ENCODE results near the gene AMDHD1.
"Not testable (repeated sequence)": the region's sequence is repeated elsewhere in the genome, so short reads cannot be mapped to it uniquely, and the experiment has no call there.

AMDHD1 gene

DNA sequence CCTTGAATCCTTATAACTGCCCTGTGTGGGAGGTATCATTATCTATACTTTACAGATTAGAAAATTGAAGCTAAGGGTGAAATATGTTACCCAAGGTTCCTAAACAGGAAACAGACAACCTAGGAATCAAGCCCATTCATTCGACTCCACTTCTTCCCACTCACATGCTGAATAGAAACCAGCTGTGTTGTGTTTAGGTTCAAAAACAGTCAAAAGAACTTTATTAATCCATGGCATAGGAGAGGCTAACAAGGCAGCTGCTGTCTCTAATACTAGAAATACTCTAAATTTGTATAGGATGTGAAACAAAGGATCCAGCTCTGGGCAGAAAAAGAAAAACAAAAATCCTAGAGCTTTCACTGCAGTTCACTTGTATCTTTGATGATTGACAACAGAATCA is 9.9 kb downstream of the AMDHD1 start:
- H3K27ac Mint-ChIP-seq, result no peak overlapping the region

DNA sequence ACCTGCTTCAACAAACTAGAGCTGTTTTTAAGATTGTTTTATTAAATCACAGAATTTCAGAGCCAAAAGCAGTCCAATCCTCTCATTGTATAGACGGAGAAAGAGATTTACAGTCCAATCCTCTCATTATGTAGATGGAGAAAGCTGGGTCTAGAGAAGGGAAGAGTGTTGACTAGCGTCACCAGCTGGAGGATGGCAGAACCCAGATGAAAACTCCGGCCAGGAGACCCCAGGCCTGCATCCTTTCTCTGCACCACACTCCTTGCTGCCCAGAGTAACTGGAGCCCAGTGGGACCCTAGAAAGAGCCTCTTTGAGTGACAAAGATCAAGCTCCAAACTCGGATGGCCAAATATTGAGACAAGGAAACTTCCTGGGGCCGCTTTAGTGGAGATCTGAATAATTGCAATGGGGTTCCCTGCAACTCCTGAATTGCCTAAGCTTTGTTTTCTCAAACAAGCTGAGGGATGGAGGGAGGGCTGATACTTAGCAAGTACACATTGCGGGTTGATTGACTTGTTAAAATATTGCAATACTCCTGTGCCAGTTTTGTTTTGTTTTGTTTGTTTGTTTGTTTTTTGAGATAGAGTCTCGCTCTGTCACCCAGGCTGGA is 12.5 kb downstream of the AMDHD1 start:
- no peaks in the 10 kb centered on the region for H3K36me3 Mint-ChIP-seq (ENCODE audit: low read depth)
- H3K9me3 Mint-ChIP-seq, result no peaks in the 10 kb centered on the region
- H3K27me3 Mint-ChIP-seq, result peaks cover 7% of the 10 kb centered on the region
- no peak overlapping the region for H3K27ac Mint-ChIP-seq
- no peaks in the 10 kb centered on the region for H3K4me1 Mint-ChIP-seq (ENCODE audit: low read depth)
- H3K4me3 Mint-ChIP-seq, result no peak overlapping the region

More for the DNA sequence above, 9.9 kb downstream of the AMDHD1 start:
- no peaks in the 10 kb centered on the region for H3K9me3 Mint-ChIP-seq
- no peaks in the 10 kb centered on the region for H3K4me1 Mint-ChIP-seq (ENCODE audit: low read depth)
- H3K27me3 Mint-ChIP-seq, result peaks cover 16% of the 10 kb centered on the region
- no peak overlapping the region for H3K4me3 Mint-ChIP-seq
- no peaks in the 10 kb centered on the region for H3K36me3 Mint-ChIP-seq (ENCODE audit: low read depth)

DNA sequence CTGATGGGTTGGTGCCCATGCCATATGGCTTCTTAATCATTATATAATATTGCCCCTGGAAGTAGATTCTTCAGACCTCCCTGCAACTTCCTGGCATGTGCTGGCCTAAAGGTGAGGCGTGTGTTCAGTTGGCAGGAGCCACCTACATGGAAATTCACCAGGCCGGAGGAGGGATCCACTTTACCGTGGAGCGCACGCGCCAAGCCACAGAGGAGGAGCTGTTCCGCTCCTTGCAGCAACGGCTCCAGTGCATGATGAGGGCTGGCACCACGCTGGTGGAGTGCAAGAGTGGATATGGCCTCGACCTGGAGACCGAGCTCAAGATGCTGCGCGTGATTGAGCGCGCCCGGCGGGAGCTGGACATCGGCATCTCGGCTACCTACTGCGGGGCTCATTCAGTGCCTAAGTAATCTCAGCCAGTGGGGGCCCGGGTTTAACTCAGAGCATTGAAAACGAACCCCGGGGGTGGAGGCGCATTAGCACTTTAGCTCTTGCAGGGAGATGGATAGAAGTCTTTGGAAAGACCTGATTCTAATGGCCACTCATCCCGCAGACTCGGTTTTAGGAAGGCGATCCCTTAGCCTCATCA is 13.5 kb downstream of the AMDHD1 start:
- Mint-ChIP-seq H3K4me1 (ENCODE audit: low read depth) (no peaks in the 10 kb centered on the region), H3K27ac (no peak overlapping the region)

DNA sequence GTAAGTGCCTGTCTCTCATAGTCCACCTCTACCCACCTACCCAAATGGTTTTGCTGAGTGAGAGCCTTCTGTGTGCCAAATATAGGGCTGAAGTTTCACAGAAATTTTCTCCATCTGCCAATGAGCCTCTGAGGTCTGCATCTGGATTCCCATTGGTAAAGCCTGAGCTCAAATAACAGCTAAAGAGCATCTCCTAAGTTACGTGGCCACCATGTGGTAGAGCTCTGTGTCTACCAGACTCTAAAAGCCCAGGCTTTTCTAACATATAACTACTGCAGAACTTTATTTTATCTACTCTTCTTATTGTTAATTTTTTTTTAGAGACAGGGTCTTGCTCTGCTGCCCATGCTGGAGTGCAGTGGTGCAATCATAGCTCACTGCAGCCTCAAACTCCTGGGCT is 16.0 kb downstream of the AMDHD1 start:
- Mint-ChIP-seq H3K9me3 (no peaks in the 10 kb centered on the region), H3K4me3 (no peak overlapping the region), H3K27me3 (no peaks in the 10 kb centered on the region), H3K27ac (no peak overlapping the region), H3K36me3 (ENCODE audit: low read depth) (no peaks in the 10 kb centered on the region), H3K4me1 (ENCODE audit: low read depth) (no peaks in the 10 kb centered on the region)

More for the DNA sequence above, 13.5 kb downstream of the AMDHD1 start:
- Mint-ChIP-seq H3K4me3 (no peak overlapping the region), H3K9me3 (no peaks in the 10 kb centered on the region), H3K36me3 (ENCODE audit: low read depth) (no peaks in the 10 kb centered on the region), H3K27me3 (no peaks in the 10 kb centered on the region)

DNA sequence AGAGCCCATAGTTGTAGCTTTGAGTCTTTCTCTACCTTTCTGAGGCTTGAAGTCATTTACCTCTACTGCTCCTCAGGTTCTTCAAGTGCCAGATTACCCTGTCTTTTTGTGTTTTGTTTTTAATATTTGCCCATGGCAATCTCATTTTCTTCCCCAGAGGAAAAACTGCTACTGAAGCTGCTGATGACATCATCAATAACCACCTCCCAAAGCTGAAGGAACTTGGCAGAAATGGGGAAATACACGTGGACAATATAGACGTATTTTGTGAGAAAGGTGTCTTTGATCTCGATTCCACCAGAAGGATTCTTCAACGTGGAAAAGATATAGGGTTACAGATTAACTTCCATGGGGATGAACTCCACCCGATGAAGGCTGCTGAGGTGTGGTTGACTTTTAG is 17.1 kb downstream of the AMDHD1 start:
- H3K9me3 Mint-ChIP-seq, result no peaks in the 10 kb centered on the region
- H3K27ac Mint-ChIP-seq, result no peak overlapping the region
- no peak overlapping the region for H3K4me3 Mint-ChIP-seq
- no peaks in the 10 kb centered on the region for H3K4me1 Mint-ChIP-seq (ENCODE audit: low read depth)
- no peaks in the 10 kb centered on the region for H3K36me3 Mint-ChIP-seq (ENCODE audit: low read depth)
- no peaks in the 10 kb centered on the region for H3K27me3 Mint-ChIP-seq

DNA sequence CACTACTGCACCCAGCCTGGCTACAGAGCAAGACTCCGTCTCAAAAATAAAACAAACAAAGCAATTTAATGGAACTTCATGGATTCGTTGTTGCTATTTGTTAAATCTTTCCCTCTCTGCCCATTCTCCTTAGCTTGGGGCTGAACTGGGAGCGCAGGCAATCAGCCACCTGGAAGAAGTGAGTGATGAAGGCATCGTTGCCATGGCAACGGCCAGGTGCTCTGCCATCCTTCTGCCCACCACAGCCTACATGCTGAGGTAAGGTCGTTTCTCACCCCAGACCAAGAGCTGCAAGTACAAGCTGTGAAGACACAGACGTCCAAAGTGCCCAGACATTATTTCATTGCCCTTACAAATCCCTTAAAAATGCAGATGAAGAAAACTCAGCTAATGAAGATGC is 19.1 kb downstream of the AMDHD1 start:
- no peak overlapping the region for H3K4me3 Mint-ChIP-seq
- H3K27ac Mint-ChIP-seq, result no peak overlapping the region
- H3K4me1 Mint-ChIP-seq (ENCODE audit: low read depth), result no peaks in the 10 kb centered on the region
- H3K27me3 Mint-ChIP-seq, result no peaks in the 10 kb centered on the region
- peaks cover 5% of the 10 kb centered on the region for H3K36me3 Mint-ChIP-seq (ENCODE audit: low read depth)
- H3K9me3 Mint-ChIP-seq, result no peaks in the 10 kb centered on the region

DNA sequence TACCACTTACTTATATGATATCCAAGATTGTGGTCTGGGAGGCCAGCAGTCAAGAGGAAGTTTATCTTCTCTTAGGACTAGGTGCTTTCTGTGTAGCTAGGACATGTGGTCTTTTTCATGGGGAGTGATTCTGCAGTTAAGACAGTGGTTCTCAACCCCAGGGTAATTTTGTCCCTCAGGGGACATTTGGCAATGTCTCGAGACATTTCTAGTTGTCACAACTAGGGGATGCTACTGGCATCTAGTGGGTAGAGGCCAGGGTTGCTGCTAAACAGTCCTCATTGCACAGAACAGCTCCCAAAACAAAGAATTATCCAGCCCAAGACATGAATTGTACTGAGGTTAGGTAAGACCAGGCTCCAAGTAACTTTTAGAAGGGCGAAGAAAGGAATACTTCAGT is 20.0 kb downstream of the AMDHD1 start:
- peaks cover 5% of the 10 kb centered on the region for H3K36me3 Mint-ChIP-seq (ENCODE audit: low read depth)
- H3K9me3 Mint-ChIP-seq, result no peaks in the 10 kb centered on the region
- H3K27ac Mint-ChIP-seq, result no peak overlapping the region
- H3K27me3 Mint-ChIP-seq, result no peaks in the 10 kb centered on the region
- no peak overlapping the region for H3K4me3 Mint-ChIP-seq
- H3K4me1 Mint-ChIP-seq (ENCODE audit: low read depth), result no peaks in the 10 kb centered on the region

DNA sequence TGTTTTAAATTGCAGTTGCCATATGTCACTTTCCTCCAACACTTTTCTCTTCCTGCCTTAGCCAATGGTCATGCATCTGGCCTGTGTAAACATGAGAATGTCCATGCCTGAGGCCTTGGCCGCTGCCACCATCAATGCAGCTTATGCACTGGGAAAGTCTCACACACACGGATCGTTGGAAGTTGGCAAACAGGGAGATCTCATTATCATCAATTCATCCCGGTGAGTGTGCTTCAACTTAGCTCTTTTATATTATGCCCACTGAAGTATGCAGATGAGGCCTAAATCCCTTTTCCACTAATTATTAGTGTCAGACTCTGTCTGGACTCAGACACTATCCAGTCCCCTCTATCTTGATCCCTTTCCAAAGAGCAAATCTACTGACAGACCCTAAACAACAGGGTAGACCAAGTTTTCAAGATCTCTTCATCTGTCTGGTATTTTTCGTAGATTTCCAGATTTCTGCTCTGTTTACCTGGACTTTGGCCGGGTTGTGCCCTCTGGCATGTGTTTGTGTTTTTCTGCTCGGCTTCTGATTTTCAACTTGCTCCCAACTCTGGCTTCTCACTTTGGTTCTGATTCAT is 23.2 kb downstream of the AMDHD1 start:
- no peak overlapping the region for H3K27ac Mint-ChIP-seq
- H3K4me1 Mint-ChIP-seq (ENCODE audit: low read depth), result no peaks in the 10 kb centered on the region
- H3K4me3 Mint-ChIP-seq, result no peak overlapping the region
- no peaks in the 10 kb centered on the region for H3K27me3 Mint-ChIP-seq
- peaks cover 5% of the 10 kb centered on the region for H3K36me3 Mint-ChIP-seq (ENCODE audit: low read depth)
- H3K9me3 Mint-ChIP-seq, result no peaks in the 10 kb centered on the region

DNA sequence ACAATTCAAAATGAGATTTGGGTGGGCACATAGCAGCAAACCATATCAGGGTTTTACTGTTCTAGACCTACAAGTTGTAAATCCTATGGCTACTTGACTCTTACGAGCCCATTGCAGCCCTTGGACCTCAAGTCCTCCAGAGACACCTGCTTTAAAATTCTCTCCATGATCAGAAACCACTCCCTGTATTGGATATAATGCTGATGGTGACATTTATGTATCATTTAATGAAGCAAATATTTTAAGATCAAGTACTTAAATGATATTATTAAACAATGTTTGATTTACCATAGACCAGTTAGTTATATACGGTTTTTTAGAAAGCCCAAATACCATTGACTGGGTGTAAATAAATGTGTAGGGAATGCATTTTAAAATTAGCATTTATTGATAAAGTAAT is 24.2 kb downstream of the AMDHD1 start:
- peaks cover 5% of the 10 kb centered on the region for H3K36me3 Mint-ChIP-seq (ENCODE audit: low read depth)
- no peaks in the 10 kb centered on the region for H3K9me3 Mint-ChIP-seq
- H3K27me3 Mint-ChIP-seq, result no peaks in the 10 kb centered on the region
- no peak overlapping the region for H3K27ac Mint-ChIP-seq
- no peak overlapping the region for H3K4me3 Mint-ChIP-seq
- no peaks in the 10 kb centered on the region for H3K4me1 Mint-ChIP-seq (ENCODE audit: low read depth)

DNA sequence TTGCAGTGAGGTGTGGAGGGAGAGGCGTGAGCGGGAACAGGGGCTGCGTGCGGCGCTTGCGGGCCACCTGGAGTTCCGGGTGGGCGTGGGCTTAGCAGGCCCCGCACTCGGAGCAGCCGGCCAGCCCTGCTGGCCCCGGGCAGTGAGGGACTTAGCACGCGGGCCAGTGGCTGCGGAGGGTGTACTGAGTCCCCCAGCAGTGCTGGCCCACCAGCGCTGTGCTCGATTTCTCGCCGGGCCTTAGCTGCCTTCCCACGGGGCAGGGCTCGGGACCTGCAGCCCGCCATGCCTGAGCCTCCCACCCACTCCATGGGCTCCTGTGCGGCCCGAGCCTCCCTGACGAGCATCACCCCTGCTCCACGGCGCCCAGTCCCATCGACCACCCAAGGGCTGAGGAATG is 26.0 kb downstream of the AMDHD1 start:
- not testable (repeated sequence) for H3K9me3 Mint-ChIP-seq; H3K36me3 Mint-ChIP-seq (ENCODE audit: low read depth); H3K27me3 Mint-ChIP-seq; H3K4me3 Mint-ChIP-seq; H3K27ac Mint-ChIP-seq; H3K4me1 Mint-ChIP-seq (ENCODE audit: low read depth)

DNA sequence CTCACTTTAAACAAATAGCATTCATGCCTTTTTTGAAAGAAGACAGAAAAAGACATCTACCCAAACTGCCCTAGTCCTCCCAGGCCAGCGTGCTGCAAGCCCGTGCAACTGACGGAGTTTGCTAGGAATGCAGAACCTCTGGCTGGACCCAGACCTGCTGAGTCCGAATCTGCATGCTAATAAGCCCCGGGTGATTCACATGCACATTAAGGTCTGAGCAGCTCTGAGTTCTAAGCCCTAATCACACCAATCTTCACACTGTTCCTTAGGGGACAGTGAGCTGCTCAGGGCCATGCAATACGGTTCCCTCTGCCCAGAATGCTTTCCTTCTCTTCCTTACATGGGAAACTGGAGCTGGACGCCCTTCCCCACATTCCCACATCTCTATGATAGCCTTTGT is 27.8 kb downstream of the AMDHD1 start:
- H3K4me1 Mint-ChIP-seq (ENCODE audit: low read depth), result no peaks in the 10 kb centered on the region
- H3K27me3 Mint-ChIP-seq, result no peaks in the 10 kb centered on the region
- no peaks in the 10 kb centered on the region for H3K9me3 Mint-ChIP-seq
- no peak overlapping the region for H3K4me3 Mint-ChIP-seq
- no peak overlapping the region for H3K27ac Mint-ChIP-seq
- peaks cover 9% of the 10 kb centered on the region for H3K36me3 Mint-ChIP-seq (ENCODE audit: low read depth)

DNA sequence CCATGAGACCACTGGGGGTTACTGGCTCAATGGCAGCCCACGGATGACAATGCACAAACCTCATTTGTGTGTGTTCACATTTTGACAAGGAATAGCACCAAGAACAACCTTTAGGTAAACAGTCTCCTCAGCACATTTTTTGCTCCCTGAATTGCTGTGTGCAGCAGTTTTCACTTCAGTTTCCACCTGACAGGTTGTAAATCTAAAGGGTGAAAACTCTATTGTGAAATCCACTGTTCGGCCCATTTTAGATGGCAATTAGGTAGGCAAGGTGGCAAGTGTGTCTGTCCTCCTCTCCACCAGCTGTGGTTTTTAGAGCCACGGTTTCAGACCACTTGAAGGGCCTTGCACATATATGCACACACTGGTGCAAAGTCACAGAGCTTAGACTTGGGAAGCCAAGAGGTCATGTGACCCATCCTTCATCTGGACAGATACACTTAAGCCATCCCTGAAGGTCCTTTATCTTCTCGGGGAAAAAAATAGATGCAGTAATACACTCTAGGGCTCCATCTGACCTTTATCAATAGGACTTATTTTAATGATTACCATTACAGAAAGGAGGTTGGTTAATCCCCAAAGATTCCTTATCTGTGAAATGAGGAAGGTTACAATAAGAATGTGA is 29.8 kb downstream of the AMDHD1 start:
- no peaks in the 10 kb centered on the region for H3K9me3 Mint-ChIP-seq
- H3K27ac Mint-ChIP-seq, result no peak overlapping the region
- H3K4me1 Mint-ChIP-seq (ENCODE audit: low read depth), result no peaks in the 10 kb centered on the region
- H3K36me3 Mint-ChIP-seq (ENCODE audit: low read depth), result peaks cover 5% of the 10 kb centered on the region
- H3K27me3 Mint-ChIP-seq, result no peaks in the 10 kb centered on the region
- no peak overlapping the region for H3K4me3 Mint-ChIP-seq

DNA sequence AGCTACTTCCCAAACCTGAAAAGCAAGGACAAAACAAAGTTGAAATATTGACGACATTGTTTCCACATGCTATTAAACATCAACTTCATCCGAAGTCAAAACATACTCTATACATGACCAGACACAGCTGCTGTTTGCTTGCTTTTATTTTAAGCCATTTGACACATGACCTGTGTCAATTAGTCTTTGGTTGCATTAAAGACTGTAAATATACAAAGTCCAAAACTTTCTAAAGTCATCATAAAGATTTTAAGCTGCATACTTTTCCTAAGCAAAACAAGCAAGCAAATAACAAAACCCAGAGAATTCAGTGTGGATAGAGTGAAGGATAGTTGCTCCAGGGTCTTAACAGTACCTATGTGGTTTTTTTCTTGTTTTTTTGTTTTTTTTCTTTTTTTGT is 31.2 kb downstream of the AMDHD1 start:
- H3K36me3 Mint-ChIP-seq (ENCODE audit: low read depth), result peaks cover 5% of the 10 kb centered on the region
- H3K27me3 Mint-ChIP-seq, result no peaks in the 10 kb centered on the region
- H3K27ac Mint-ChIP-seq, result no peak overlapping the region

DNA sequence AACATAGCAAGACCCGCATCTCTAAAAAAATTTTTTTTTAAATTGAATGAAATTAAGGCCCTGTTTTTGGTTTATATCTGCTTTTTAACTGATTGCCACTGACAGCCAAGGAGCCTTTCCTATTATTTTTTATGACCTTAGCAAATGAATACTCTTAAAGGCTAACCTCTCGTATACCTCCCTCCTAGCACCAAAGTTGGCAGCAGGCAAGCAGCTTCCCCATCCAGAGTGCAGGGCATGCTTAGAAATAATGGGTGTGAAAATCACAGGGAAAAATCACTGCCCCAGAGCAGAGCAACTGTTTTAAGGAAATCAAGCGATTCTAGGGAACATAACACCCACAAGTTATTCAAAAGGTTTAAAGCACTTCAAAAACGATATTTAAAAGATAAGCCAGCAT is 32.4 kb downstream of the AMDHD1 start:
- Mint-ChIP-seq H3K9me3 (no peaks in the 10 kb centered on the region), H3K36me3 (ENCODE audit: low read depth) (peaks cover 5% of the 10 kb centered on the region), H3K4me3 (no peak overlapping the region), H3K4me1 (ENCODE audit: low read depth) (no peaks in the 10 kb centered on the region), H3K27ac (no peak overlapping the region), H3K27me3 (no peaks in the 10 kb centered on the region)

More for the DNA sequence above, 31.2 kb downstream of the AMDHD1 start:
- no peak overlapping the region for H3K4me3 Mint-ChIP-seq
- no peaks in the 10 kb centered on the region for H3K4me1 Mint-ChIP-seq (ENCODE audit: low read depth)
- no peaks in the 10 kb centered on the region for H3K9me3 Mint-ChIP-seq

DNA sequence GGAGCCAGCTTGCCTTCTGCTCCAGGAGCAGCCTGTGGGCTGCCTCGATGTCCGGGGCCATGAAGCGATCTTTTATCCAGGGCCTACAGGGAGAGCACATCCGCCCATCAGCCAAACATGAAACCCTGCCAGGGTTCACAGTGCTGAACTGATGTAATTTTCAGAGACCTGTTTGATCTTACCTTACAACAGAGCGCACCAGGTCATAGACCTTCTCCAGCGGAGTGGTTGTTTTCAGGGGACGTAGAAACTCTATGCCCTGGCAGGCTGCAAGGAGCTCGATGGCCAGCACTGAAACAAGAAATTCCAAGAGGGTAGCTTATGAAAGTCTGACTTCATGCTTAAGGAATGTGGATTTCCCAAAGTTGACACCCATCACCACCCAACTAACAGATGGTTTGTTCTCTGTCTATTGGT is 33.3 kb downstream of the AMDHD1 start:
- H3K4me1 Mint-ChIP-seq (ENCODE audit: low read depth), result no peaks in the 10 kb centered on the region
- no peaks in the 10 kb centered on the region for H3K9me3 Mint-ChIP-seq
- H3K4me3 Mint-ChIP-seq, result no peak overlapping the region
- H3K36me3 Mint-ChIP-seq (ENCODE audit: low read depth), result peaks cover 5% of the 10 kb centered on the region
- H3K27me3 Mint-ChIP-seq, result no peaks in the 10 kb centered on the region
- no peak overlapping the region for H3K27ac Mint-ChIP-seq

Measured in stimulated activated naive CD8-positive, alpha-beta T cell treated with anti-CD3 and anti-CD28 coated beads, Interleukin-15, Interleukin-2, amounts not matched to agents 100 ng/mL and 50 ng/mL, for 24 hours (primary cell).